Activated naive CD4-positive, alpha-beta T cell treated with anti-CD3 and anti-CD28 coated beads, Interleukin-2, amount 50 U/mL, for 72 hours (primary cell): ENCODE measurements around the gene PSMD5. TPM values are rescaled to one million over a fixed set of nuclear protein-coding genes. Genes with fewer than 3 reads are reported as not detected.

Experiments used
- ATAC-seq, 2 donors: fragments of 150-1000 bp; cut with Tn5 transposase; 2 replicates each; pipeline ENCODE4 v1.10.0; 2021; ENCODE audit warnings: mild to moderate bottlenecking in 2 of 2, moderate library complexity in 2 of 2
- DNase-seq, 2 donors: peaks; one replicate each; pipeline ENCODE4 v3.0.0; 2021 to 2022; ENCODE audit warnings: low spot score in 2 of 2
- H3K27ac Mint-ChIP-seq, 2 donors: one replicate each; pipeline ENCODE4 v1.8.0; 2022; ENCODE audit warnings: mild to moderate bottlenecking in 2 of 2, mixed read lengths in 2 of 2
- H3K36me3 Mint-ChIP-seq, 2 donors: one replicate each; pipeline ENCODE4 v1.8.0; 2022; ENCODE audit warnings: mixed read lengths in 2 of 2
- H3K9me3 Mint-ChIP-seq, 2 donors: one replicate each; pipeline ENCODE4 v1.8.0; 2022; ENCODE audit warnings: mixed read lengths in 2 of 2
- total RNA-seq, 2 donors: library from RNA; stranded (reverse); gene quantifications; one replicate each; pipeline ENCODE4 v1.2.3, GENCODE V29; 2022

PSMD5 gene
- total RNA-seq, 2 donors from 2014 or later = 74.9 to 75.2 TPM

DNA sequence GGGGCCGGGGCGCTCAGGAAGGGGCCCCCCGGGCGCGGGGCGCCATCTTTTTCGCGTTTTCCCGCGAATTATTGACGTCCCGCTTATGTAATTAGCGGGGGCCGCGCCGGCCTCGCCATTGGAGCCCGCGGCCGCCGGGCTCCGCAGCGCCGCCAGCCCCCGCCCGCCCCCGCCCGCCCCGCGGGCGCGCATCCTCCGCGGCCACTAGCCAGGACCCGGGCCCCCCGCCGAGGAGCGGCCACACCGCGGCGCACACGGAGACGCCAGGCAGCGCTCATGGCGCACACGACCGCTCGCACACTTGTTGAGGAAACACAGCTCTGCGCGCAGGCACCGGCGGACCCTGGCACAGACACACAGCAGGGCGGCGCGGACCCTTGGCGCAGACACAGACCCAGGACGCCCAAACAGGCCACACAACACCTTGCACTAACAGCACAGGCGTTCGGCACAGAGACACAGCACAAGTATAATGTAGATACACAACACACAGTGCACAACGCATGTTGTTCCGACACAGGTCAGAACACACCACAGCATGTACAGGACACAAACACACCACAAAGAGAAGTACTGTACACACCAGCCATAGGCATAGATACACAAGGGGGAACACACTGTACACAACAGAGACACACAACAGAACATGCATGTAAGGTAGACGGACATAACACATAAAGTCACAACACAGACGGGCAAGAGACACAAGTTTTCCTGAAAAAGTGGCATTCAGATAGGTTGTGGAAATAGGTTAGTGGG is 34.7 kb upstream of the PSMD5 start:
- DNase-seq = peak; percentile 74 to 79
- H3K36me3 Mint-ChIP-seq = peaks cover 52 to 59% of the 10 kb centered on the region in 2 donors
- ATAC-seq = peak; percentile 43 to 46
- H3K27ac Mint-ChIP-seq = peak overlapping the region; percentile 92 to 96
- H3K9me3 Mint-ChIP-seq = peaks cover 0 to 3% of the 10 kb centered on the region in 2 donors

- peak in 1 of 2 donors; percentile 65 for DNase-seq
- ATAC-seq = peak; percentile 49
- peaks cover 57 to 63% of the 10 kb centered on the region in 2 donors for H3K36me3 Mint-ChIP-seq
- H3K9me3 Mint-ChIP-seq = peaks cover 0 to 3% of the 10 kb centered on the region in 2 donors
- peak within 1 kb of the TSS; percentile 92 to 96 for H3K27ac Mint-ChIP-seq
These were observed 34.1 kb upstream of the PSMD5 start, which contains the start of gene PHF19 for GRCh38 chr9:120876842-120877240. Gene PHF19, minus strand, starts transcription at chr9:120877188. Its CDS starts 2,447 bp downstream, at chr9:120874741.

GRCh38 chr9:120875954-120876841 is 33.5 kb upstream of the PSMD5 start:
- DNase-seq (peak; percentile 85 to 94), ATAC-seq (peak; percentile 69)
- Mint-ChIP-seq H3K9me3 (peaks cover 0 to 3% of the 10 kb centered on the region in 2 donors), H3K36me3 (peaks cover 57 to 69% of the 10 kb centered on the region in 2 donors), H3K27ac (peak overlapping the region; percentile 91 to 94)

DNA sequence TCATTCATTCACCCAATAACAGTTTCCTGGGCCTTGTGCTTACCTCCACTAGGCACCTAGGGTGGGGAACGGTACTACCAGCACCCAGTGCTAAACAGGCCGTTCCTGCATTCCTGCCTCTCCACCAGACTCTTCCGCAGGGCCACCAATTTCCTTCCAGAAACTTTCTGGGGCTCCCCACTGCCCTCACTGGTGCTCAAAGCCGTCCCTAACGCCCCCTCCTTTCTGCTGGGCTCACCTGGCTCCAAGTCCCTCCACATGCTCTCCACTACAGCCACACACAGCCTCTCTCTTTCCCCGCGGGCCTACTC is 32.9 kb upstream of the PSMD5 start:
- ATAC-seq (no peak), DNase-seq (no peak)
- H3K9me3 Mint-ChIP-seq = peaks cover 0 to under 1% of the 10 kb centered on the region in 2 donors
- H3K27ac Mint-ChIP-seq = peak overlapping the region; percentile 91 to 94
- peaks cover 57 to 70% of the 10 kb centered on the region in 2 donors for H3K36me3 Mint-ChIP-seq

GRCh38 chr9:120875195-120875565 is 32.5 kb upstream of the PSMD5 start:
- H3K27ac Mint-ChIP-seq = peak overlapping the region; percentile 91 to 94
- DNase-seq (no peak), ATAC-seq (no peak)
- peaks cover 57 to 72% of the 10 kb centered on the region in 2 donors for H3K36me3 Mint-ChIP-seq
- H3K9me3 Mint-ChIP-seq = no peaks in the 10 kb centered on the region

DNA sequence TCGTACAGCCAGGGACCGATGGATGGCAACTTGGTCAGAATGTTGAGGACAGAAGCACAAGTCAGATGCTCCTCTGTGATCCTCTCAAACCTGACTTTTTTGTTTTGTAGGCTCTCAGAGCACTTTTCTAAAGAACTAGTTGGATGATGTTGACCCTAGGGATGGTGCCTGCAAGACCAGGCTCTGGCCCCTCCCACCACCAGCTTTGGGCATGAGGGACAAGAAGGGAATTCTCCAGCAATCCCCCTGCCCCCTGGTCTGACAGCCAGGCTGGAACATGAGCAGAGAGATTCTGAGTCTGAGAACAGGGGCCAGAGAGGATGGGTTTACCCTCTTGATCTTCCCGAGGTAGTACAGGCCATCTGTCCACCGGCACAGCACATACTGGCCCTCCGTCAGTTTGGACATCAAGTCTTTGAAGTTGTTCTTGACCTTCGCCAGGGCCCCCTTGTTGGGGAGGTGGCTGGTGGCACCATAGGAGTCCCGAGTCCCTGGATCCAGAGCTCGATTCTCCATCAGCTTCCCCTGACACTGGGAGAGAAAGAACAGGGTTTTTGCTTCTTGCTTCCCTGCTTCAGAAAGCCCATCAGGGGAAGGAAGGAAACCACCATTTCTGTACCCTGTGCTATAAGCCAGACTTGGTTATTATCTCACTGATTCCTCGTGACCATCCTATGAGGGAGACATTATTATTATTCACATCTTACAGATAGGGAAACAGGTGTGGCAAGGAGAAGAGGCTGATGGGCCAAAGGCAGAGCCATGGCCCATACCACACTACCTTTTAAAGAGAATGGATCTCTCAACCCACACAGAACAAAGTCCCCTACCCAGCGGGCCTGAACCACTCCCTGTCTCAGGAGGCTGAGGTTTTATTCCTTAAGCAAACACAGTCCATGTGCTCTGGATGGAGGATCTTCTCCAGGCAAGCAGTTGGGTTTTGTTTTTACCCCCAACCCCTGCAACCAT is 31.8 kb upstream of the PSMD5 start:
- Mint-ChIP-seq H3K27ac (peak overlapping the region; percentile 91 to 94), H3K9me3 (no peaks in the 10 kb centered on the region), H3K36me3 (peaks cover 57 to 76% of the 10 kb centered on the region in 2 donors)
- no peak for ATAC-seq
- DNase-seq = no peak

GRCh38 chr9:120873512-120873911 is 30.8 kb upstream of the PSMD5 start:
- ATAC-seq (no peak), DNase-seq (no peak)
- H3K36me3 Mint-ChIP-seq = peaks cover 55 to 78% of the 10 kb centered on the region in 2 donors
- H3K9me3 Mint-ChIP-seq = no peaks in the 10 kb centered on the region
- peak overlapping the region; percentile 91 to 94 for H3K27ac Mint-ChIP-seq

DNA sequence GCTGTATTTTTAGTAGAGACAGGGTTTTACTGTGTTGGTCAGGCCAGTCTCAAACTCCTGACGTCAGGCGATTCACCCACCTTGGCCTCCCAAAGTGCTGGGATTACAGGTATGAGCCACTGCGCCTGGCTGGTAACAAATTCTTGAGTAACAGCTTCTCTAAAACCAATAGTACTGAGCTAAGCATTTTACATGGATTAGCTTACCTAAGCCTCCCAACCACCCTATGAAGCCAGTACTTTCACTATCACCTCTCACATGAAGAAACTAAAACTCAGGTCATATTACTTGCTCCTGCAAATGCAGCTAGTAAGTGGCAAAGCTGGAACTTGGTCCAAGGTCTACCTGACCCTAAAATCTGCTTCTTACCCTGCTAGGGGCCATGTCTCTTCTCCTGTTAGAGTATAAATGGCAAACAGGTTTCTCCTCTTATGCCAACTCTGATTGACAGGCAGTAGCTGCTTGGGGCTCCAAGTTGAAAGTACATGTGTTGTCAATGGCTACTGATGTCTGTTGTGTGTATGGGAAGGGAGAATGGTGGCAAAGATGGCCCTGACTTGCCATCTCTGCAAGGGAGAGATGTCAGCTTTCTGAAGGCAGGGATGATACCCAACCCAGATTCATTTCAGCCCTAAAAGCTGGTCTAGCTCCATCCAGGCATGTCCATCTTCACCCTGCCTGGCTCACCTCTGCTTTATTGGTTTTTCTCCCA is 30.2 kb upstream of the PSMD5 start:
- no peak for DNase-seq
- H3K9me3 Mint-ChIP-seq = no peaks in the 10 kb centered on the region
- H3K27ac Mint-ChIP-seq = peak overlapping the region; percentile 91 to 94
- no peak for ATAC-seq
- peaks cover 49 to 77% of the 10 kb centered on the region in 2 donors for H3K36me3 Mint-ChIP-seq

GRCh38 chr9:120870206-120870605 is 27.5 kb upstream of the PSMD5 start:
- H3K27ac Mint-ChIP-seq = peak overlapping the region in 1 of 2 donors; percentile 87
- no peak for DNase-seq
- H3K9me3 Mint-ChIP-seq = no peaks in the 10 kb centered on the region
- peaks cover 34 to 67% of the 10 kb centered on the region in 2 donors for H3K36me3 Mint-ChIP-seq
- ATAC-seq = no peak

DNA sequence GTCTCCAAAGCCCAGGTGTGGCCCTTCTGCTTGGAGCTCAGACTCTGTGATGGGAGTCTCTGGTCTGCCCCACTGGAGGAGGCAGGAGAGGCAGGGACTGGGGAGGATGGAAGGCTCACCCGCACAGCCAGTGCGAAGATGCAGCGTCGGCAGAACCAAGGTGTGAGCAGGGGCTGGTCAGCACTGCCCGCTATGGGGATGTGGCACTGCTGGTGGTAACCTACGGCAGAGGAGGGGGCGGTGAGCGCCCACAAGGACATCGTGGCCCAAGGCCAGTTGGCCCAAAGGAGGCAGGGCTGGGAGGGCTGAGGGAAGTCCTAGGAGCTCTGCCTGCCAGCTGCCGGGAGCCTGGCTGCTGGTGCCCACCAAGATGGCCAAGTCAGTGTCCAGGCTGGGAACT is 27.0 kb upstream of the PSMD5 start:
- H3K36me3 Mint-ChIP-seq = peaks cover 29 to 62% of the 10 kb centered on the region in 2 donors
- H3K9me3 Mint-ChIP-seq = no peaks in the 10 kb centered on the region
- ATAC-seq (no peak), DNase-seq (no peak)
- peak overlapping the region; percentile 87 to 95 for H3K27ac Mint-ChIP-seq

GRCh38 chr9:120869360-120869687 is 26.6 kb upstream of the PSMD5 start:
- no peaks in the 10 kb centered on the region for H3K9me3 Mint-ChIP-seq
- H3K36me3 Mint-ChIP-seq = peaks cover 26 to 60% of the 10 kb centered on the region in 2 donors
- ATAC-seq (no peak), DNase-seq (no peak)
- peak overlapping the region; percentile 87 to 95 for H3K27ac Mint-ChIP-seq

DNA sequence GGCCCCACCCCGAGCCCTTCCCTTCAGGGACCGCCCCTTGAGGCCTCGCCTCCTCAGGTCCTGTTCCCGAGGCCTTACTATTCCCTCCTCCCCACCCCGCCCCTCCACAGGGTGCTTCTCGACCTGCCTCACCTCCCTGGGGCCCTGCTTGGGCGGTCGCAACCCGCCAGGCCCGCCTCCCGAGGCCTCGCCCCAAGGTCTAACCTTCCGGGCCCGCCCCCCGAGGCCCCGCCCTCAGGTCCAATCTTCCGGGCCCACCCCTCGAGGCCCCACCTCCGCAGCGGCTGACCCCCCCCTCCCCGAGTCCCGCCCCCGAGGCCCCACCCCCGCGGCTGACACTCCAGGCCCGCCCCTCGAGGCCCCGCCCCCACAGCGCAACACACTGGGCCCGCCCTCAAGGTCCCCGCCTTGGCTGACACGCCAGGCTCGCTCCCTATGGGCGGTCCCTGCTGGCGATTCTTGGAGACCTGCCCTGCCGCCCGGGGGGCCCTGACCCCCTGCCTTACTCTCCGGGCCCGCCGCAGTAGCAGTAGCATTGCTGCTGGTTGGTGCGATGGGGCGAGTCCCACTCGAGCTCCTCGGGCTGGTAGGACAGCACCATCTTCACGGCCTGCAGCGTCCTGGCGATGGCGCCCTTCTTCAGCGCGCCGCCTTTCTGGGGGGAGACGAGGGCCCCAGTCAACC is 26.1 kb upstream of the PSMD5 start:
- DNase-seq = peak; percentile 92 to 93
- Mint-ChIP-seq H3K36me3 (peaks cover 26 to 59% of the 10 kb centered on the region in 2 donors), H3K27ac (peak overlapping the region; percentile 87 to 95), H3K9me3 (no peaks in the 10 kb centered on the region)
- peak; percentile 88 to 92 for ATAC-seq

DNA sequence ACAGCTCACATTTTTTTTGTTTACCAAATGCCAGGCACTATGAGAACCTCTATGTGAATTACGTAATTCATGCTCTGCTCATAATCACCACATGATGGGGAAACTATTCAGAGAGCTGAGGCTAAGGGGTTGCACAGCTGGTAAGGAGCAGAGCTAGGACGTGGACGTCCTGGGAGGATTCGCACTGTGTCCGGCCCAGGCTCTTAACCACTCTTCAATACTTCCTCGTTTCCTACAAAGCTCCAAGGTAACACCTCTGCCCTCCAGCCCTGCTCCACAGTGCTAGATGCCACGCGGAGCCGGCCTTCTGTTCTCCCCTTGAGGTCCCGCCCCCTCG is 25.6 kb upstream of the PSMD5 start:
- peak overlapping the region; percentile 44 to 77 for H3K27ac Mint-ChIP-seq
- H3K9me3 Mint-ChIP-seq = no peaks in the 10 kb centered on the region
- no peak for DNase-seq
- ATAC-seq = no peak
- peaks cover 21 to 56% of the 10 kb centered on the region in 2 donors for H3K36me3 Mint-ChIP-seq

- Mint-ChIP-seq H3K36me3 (peaks cover 16 to 56% of the 10 kb centered on the region in 2 donors), H3K9me3 (no peaks in the 10 kb centered on the region)
- DNase-seq = no peak
These were observed 25.1 kb upstream of the PSMD5 start for GRCh38 chr9:120867676-120868338.

DNA sequence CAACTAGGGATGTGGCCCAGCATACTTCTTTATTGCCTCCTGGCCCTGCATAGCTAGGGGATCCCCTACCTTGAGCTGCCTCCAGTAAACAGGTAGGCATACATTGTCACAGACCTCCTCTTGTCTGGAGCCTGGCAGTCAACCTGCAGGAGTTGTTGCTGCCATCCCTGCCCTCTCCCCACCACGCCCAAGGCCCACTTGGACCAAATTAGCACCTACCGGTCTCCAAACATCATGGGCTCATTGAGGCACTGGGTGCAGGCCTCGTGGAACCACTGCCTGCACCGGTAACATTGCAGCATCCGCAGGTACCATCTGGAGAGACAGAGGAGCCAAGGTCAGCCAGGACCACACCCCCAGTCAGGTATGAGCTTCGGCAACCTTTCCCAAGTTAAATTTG is 23.9 kb upstream of the PSMD5 start:
- ATAC-seq = no peak
- H3K9me3 Mint-ChIP-seq = no peaks in the 10 kb centered on the region
- peak overlapping the region in 1 of 2 donors; percentile 1 for H3K27ac Mint-ChIP-seq
- no peak for DNase-seq
- H3K36me3 Mint-ChIP-seq = peaks cover 15 to 51% of the 10 kb centered on the region in 2 donors

More at GRCh38 chr9:120867676-120868338, 25.1 kb upstream of the PSMD5 start:
- no peak for ATAC-seq
- peak overlapping the region; percentile 44 to 65 for H3K27ac Mint-ChIP-seq
